A549 (cell line): ENCODE data around the gene MRPL47. TPM values are rescaled to one million over a fixed set of nuclear protein-coding genes. Genes with fewer than 3 reads are reported as not detected.

Experiments
- ATAC-seq, 2 experiments: fragments of 200-7000 bp in 1 of 2; fragments of >200 bp in 1 of 2; cut with Nextera tagmentation in 1 of 2; cut with Tn5 transposase in 1 of 2; 3 replicates each; pipeline versions ENCODE4 v1.8.0 to v1.9.1; 2018 to 2020; ENCODE audit warnings: mild to moderate bottlenecking in 1 of 2, moderate library complexity in 1 of 2
- CTCF ChIA-PET: fragments of 300-600 bp; sonication (Branson Sonifier 250); formaldehyde crosslinking; extraction: SDS; loops from one replicate; lab custom pipeline; 2021; ENCODE audit warnings: antibody characterized with exemption, inconsistent platforms; lab: Yijun Ruan, JAX
- POLR2A ChIA-PET: fragments of 350-600 bp; formaldehyde crosslinking; extraction: SDS; loops from one replicate; lab custom pipeline; 2021; ENCODE audit warnings: antibody characterized with exemption, inconsistent platforms; lab: Yijun Ruan, JAX
- DNase-seq, 2 experiments: peaks; one replicate each; pipeline versions ENCODE4 v3.0.0 to v3.0.0-alpha.2; 2011 to 2016; ENCODE audit warnings: low read depth in 1 of 2, low spot score in 1 of 2
- FAIRE-seq: peaks from 2 replicates; lab custom pipeline; 2011; peaks lifted over from hg19 to GRCh38; lab: Jason Lieb, UNC
- H3K27ac ChIP-seq, 2 experiments: fragments of >200 bp; sonication (Bioruptor Twin); formaldehyde crosslinking; 3 replicates each; pipeline ENCODE4 v1.5.1; 2016 to 2017
- H3K4me1 ChIP-seq: fragments of >200 bp; sonication (Bioruptor Twin); formaldehyde crosslinking; 3 replicates; pipeline ENCODE4 v1.6.1; 2016
- H3K4me2 ChIP-seq: fragments of >200 bp; sonication (Bioruptor Twin); formaldehyde crosslinking; 3 replicates; pipeline ENCODE4 v1.6.1; 2016
- H3K4me3 ChIP-seq: fragments of >200 bp; sonication (Bioruptor Twin); formaldehyde crosslinking; 3 replicates; pipeline ENCODE4 v1.5.1; 2016
- H3K9me3 ChIP-seq: fragments of >200 bp; sonication (Bioruptor Twin); formaldehyde crosslinking; 3 replicates; pipeline ENCODE4 v1.6.1; 2016
- BHLHE40 ChIP-seq: IDR thresholded peaks from 2 replicates; pipeline ENCODE4 v1.6.1; 2012; ENCODE audit warnings: low read depth, low read length, inconsistent platforms
- CBX2 ChIP-seq: fragments of 200-600 bp; sonication (generic); IDR thresholded peaks from 2 replicates; pipeline ENCODE4 v1.6.1; 2016; ENCODE audit warnings: low read depth, mild to moderate bottlenecking, borderline replicate concordance
- CHD4 ChIP-seq: fragments of 200-600 bp; sonication (generic); IDR thresholded peaks from 2 replicates; pipeline ENCODE4 v1.6.1; 2016; ENCODE audit warnings: antibody characterized with exemption, mild to moderate bottlenecking, borderline replicate concordance
- E2F6 ChIP-seq: IDR thresholded peaks from 2 replicates; pipeline ENCODE4 v1.6.1; 2012; ENCODE audit warnings: low read depth, borderline replicate concordance
- FOSL2 ChIP-seq, 2 experiments: fragments of 450-650 bp in 1 of 2; fragments of >200 bp in 1 of 2; sonication (Bioruptor Twin) in 1 of 2; formaldehyde crosslinking; IDR thresholded peaks; 2 replicates each; pipeline versions ENCODE4 v1.5.0 to v1.6.1; 2016 to 2020; ENCODE audit warnings: mild to moderate bottlenecking in 1 of 2, moderate library complexity in 1 of 2
- HOXB13 ChIP-seq: fragments of 250-450 bp; sonication (Bioruptor Pico); IDR thresholded peaks from 2 replicates; pipeline ENCODE4 v1.5.0; 2020; ENCODE audit warnings: low read depth, mild to moderate bottlenecking, moderate library complexity
- JUNB ChIP-seq: fragments of >200 bp; sonication (Bioruptor Twin); formaldehyde crosslinking; IDR thresholded peaks from 2 replicates; pipeline ENCODE4 v1.6.1; 2016
- KDM1A ChIP-seq: fragments of 200-600 bp; sonication (generic); IDR thresholded peaks from 2 replicates; pipeline ENCODE4 v1.6.1; 2016; ENCODE audit warnings: low read depth, mild to moderate bottlenecking
- KDM5A ChIP-seq: fragments of 200-600 bp; sonication (generic); IDR thresholded peaks from 2 replicates; pipeline ENCODE4 v1.6.1; 2016; ENCODE audit warnings: antibody characterized with exemption, mild to moderate bottlenecking
- PBX3 ChIP-seq: IDR thresholded peaks from 2 replicates; pipeline ENCODE4 v1.6.1; 2012
- RARB ChIP-seq: fragments of 250-450 bp; sonication (Bioruptor Pico); IDR thresholded peaks from 2 replicates; pipeline ENCODE4 v1.8.0; 2021; ENCODE audit warnings: mild to moderate bottlenecking, moderate library complexity
- RCOR1 ChIP-seq: fragments of 150-350 bp; IDR thresholded peaks from 2 replicates; pipeline ENCODE4 v1.6.1; 2014; ENCODE audit warnings: antibody characterized with exemption, low read length, low read depth
- REST ChIP-seq: fragments of 200-600 bp; sonication (generic); IDR thresholded peaks from 2 replicates; pipeline ENCODE4 v1.6.1; 2016; ENCODE audit warnings: antibody characterized with exemption, mild to moderate bottlenecking, moderate library complexity
- RNF2 ChIP-seq: fragments of 200-600 bp; sonication (generic); IDR thresholded peaks from 2 replicates; pipeline ENCODE4 v1.6.1; 2016; ENCODE audit warnings: low read depth, mild to moderate bottlenecking, antibody characterized with exemption, moderate library complexity, borderline replicate concordance
- SMC3 ChIP-seq: fragments of >200 bp; sonication (Bioruptor Twin); formaldehyde crosslinking; IDR thresholded peaks from 3 replicates; pipeline ENCODE4 v1.6.1; 2018; ENCODE audit warnings: inconsistent platforms
- TFCP2L1 ChIP-seq: fragments of 250-450 bp; sonication (Bioruptor Pico); IDR thresholded peaks from 2 replicates; pipeline ENCODE4 v1.5.0; 2021; ENCODE audit warnings: mild to moderate bottlenecking
- ZC3H11A ChIP-seq: fragments of 450-650 bp; IDR thresholded peaks from 2 replicates; pipeline ENCODE4 v1.6.1; 2014; ENCODE audit warnings: antibody characterized with exemption, mild to moderate bottlenecking
- ZFP36 ChIP-seq: fragments of 450-650 bp; IDR thresholded peaks from 2 replicates; pipeline ENCODE4 v1.6.1; 2014; ENCODE audit warnings: borderline replicate concordance; ENCODE audit not compliant: partially characterized antibody
- ZNF302 ChIP-seq: fragments of 250-450 bp; sonication (Bioruptor Pico); IDR thresholded peaks from 2 replicates; pipeline ENCODE4 v1.9.0; 2021; ENCODE audit warnings: inconsistent platforms, mild to moderate bottlenecking, moderate library complexity
- ZSCAN20 ChIP-seq: fragments of 250-450 bp; sonication (Bioruptor Pico); IDR thresholded peaks from 2 replicates; pipeline ENCODE4 v1.8.0; 2022; ENCODE audit warnings: mild to moderate bottlenecking, moderate library complexity
- WGBS: methylation state at CpG from one replicate; pipeline ENCODE4 v1.1.6; 2017; ENCODE audit errors: missing lambda C conversion rate; 5-methylcytosine and 5-hydroxymethylcytosine counted together
- polyA plus RNA-seq, 4 experiments: library from polyadenylated mRNA; depleted of rRNA in 3 of 4; stranded (reverse); fragments of >200 nt; fragmentation: RNase III in 1 of 4; extraction: RNeasy Plus Mini Kit Qiagen cat#74134 plus additional on column Dnase treatment in 1 of 4; gene quantifications; 2 replicates in 3 of 4; 3 replicates in 1 of 4; pipeline ENCODE4 v1.2.3, GENCODE V29; 2011 to 2017

Gene MRPL47
- polyA plus RNA-seq, 2 of the 4 experiments (the other 2 are of a cell fraction), result 49.2 to 79.8 TPM

- no peak for TF ChIP-seq ZNF302 (CRISPR knock-in tag)
- no peak for TF ChIP-seq TFCP2L1 (CRISPR knock-in tag)
- TF ChIP-seq ZSCAN20 (CRISPR knock-in tag), result no peak
- TF ChIP-seq KDM1A, result no peak
- no peak for TF ChIP-seq ZC3H11A
- TF ChIP-seq CBX2, result no peak
Observed at GRCh38 chr3:179622023-179622422, 17.6 kb upstream of the MRPL47 start (continued).

- ATAC-seq (no peak), DNase-seq (no peak), FAIRE-seq (no peak)
- CTCF ChIA-PET, result no interaction called here
- POLR2A ChIA-PET, result no interaction called here
- no peak overlapping the region for H3K4me3 ChIP-seq
- WGBS, result 82% methylated on average over 4 of the region's 4 CpGs
- no peak for TF ChIP-seq KDM5A
- TF ChIP-seq RNF2, result no peak
- TF ChIP-seq BHLHE40, result no peak
- TF ChIP-seq ZC3H11A, result no peak
- no peak for TF ChIP-seq E2F6
- no peak for TF ChIP-seq SMC3
- no peak for TF ChIP-seq RARB (CRISPR knock-in tag)
- TF ChIP-seq ZSCAN20 (CRISPR knock-in tag), result no peak
- no peak for TF ChIP-seq HOXB13
- H3K4me2 ChIP-seq, result no peak overlapping the region
- no peak overlapping the region for H3K27ac ChIP-seq
- no peaks in the 10 kb centered on the region for H3K9me3 ChIP-seq
- H3K4me1 ChIP-seq, result peaks cover 10% of the 10 kb centered on the region; the same call in 1 of the 3 replicates
Observed at GRCh38 chr3:179615458-179616173, 11.2 kb upstream of the MRPL47 start.

GRCh38 chr3:179613807-179614206 is 9.4 kb upstream of the MRPL47 start:
- Histone ChIP-seq H3K27ac (no peak overlapping the region), H3K4me2 (no peak overlapping the region), H3K4me1 (peaks cover 10% of the 10 kb centered on the region; the same call in 1 of the 3 replicates), H3K9me3 (no peaks in the 10 kb centered on the region), H3K4me3 (no peak overlapping the region)
- no peak for TF ChIP-seq RARB (CRISPR knock-in tag)
- TF ChIP-seq ZC3H11A, result no peak
- TF ChIP-seq PBX3, result no peak
- no peak for TF ChIP-seq FOSL2 (IDR thresholded peaks at IDR 0.05)
- no peak for TF ChIP-seq FOSL2 (CRISPR knock-in tag; IDR thresholded peaks at IDR 0.05)
- TF ChIP-seq ZFP36, result no peak
- no peak for TF ChIP-seq JUNB
- no peak for TF ChIP-seq RCOR1
- TF ChIP-seq REST, result no peak
- TF ChIP-seq CHD4, result no peak
- TF ChIP-seq TFCP2L1 (CRISPR knock-in tag), result no peak
- 50% methylated on average over 2 of the region's 2 CpGs for WGBS
- CTCF ChIA-PET, result no interaction called here
- FAIRE-seq, result no peak
- no peak for ATAC-seq
- POLR2A ChIA-PET, result no interaction called here
- DNase-seq, result no peak
